Measurements from ENCODE around the gene GARNL3.
A peak's percentile ranks its signal among the peaks of the same experiment; 100 is the strongest.

The GARNL3 gene

DNA sequence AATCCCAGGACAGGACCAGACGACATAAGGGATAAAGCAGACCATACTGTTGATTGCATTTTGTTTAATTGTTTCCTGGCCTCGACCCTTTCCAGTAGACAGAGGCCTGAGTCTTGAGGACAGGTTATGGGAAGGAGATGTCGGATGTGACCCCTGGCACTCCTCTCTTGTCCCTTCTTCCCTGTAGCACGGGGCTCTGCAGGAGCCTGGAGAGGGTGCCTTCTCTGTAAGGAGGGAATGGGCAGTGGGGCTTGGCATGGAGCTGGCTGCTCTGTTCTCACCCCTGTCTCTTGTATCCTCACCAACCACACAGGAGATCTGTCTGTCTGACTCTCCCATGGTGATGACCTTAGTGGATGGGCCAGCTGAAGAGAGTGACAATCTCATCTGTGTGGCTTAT lies 92.3 kb downstream of the GARNL3 start:
- no peak for DNase-seq

DNA sequence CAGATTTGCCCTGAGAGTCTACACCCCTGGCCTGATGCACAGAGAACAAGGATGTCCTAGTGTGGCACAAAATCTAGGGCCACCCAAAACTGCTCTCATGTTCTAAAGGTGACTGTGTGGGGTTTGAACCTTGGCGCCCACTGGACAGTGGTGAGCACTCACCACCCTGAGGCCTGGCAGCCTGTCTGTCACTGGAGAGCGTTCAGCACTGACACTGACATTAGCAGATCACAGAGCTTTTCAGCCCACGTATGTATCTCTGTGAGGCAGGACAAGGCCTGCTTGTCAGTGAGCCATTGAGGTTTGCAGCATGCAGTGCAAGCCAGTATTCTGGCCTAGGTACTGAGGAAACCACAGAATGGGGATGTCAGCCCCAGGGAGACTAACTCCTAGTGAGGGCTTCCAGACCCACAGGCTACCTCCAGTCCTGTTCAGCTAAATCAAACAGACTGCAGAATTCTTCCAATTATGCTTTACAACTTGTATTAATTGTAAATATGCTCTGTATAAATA lies 93.5 kb downstream of the GARNL3 start:
- no peak for DNase-seq

DNA sequence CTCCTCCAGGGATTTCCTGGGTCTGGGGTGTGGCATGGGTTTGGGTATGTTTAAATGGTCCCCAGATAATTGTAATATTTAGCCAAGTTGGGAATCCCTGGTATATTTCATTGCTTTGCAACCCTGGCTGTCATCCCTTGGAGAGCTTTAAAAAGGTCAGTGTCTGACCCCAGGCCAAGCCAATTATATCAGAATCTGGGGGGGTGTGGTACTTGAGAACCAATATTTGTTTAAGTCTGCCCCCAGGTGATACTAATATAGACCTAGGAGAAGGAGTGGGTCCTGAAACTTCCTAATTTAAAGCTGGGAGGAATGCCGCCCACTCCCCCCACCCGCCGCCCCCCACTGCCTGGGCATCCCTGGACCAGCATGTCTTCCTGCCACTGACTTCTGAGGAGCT lies 94.2 kb downstream of the GARNL3 start:
- no peak for DNase-seq

GRCh38 chr9:127360250-127360649 lies 95.7 kb downstream of the GARNL3 start:
- no peak for DNase-seq

DNA sequence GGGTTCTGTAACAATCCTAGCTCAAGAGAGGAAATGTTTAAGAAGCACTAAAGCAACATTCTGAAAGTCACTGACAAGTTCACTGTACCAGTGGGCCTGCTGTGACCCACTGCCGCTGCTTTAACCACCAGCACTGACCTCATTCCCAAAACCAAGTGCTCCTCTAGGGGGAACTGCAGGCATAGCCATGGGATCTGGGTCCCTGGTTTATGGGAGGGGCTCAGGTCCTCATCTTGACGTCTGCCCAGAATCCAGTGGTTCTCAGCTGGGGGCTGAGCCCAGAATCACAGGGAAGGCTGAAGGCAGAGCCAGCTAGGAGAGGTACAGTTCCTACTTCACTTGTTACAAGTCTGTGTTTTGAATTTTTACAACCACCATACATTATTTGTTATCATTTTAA lies 96.3 kb downstream of the GARNL3 start:
- no peak for DNase-seq

DNA sequence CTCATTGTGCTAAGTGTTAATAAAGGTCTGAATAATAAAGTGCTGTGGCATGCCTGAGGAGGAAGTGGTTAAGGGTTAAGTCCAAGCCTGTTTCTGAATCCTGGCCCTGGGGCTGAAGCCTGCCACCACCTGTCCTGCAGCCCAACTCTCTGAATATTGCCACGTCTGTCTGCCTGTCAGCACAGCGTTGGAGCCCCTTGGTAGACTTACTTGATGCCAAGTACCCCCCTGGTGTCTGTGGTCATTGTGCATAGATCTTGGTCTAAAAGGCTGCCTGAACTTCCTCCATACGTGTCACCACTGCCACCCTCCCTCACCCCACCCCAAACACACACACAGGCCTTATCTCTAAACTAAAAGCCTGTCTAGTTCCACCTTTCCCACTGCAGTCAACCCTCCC lies 97.0 kb downstream of the GARNL3 start:
- no peak for DNase-seq

DNA sequence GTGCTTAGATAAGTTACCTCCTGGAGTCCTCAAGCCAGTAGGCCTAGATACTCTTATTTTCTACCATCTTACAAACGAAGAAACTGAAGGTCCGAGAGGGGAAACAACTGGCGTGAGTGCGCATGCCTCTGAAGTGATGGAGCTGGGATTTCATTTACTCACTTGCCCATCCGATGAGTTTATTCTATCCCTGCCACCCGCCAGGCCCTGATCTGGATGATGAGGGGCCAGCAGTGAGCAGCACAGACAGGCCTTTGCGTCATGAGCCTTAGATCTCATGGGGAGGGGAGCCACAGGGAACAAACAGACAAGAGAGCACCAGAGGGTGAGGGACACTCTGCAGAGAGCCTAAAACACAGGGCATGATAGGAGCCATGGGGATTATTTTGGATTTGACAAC lies 98.3 kb downstream of the GARNL3 start:
- no peak for DNase-seq

GRCh38 chr9:127365461-127365860 lies 100.9 kb downstream of the GARNL3 start:
- no peak for DNase-seq

GRCh38 chr9:127366594-127366993 lies 102.0 kb downstream of the GARNL3 start:
- no peak for DNase-seq

DNA sequence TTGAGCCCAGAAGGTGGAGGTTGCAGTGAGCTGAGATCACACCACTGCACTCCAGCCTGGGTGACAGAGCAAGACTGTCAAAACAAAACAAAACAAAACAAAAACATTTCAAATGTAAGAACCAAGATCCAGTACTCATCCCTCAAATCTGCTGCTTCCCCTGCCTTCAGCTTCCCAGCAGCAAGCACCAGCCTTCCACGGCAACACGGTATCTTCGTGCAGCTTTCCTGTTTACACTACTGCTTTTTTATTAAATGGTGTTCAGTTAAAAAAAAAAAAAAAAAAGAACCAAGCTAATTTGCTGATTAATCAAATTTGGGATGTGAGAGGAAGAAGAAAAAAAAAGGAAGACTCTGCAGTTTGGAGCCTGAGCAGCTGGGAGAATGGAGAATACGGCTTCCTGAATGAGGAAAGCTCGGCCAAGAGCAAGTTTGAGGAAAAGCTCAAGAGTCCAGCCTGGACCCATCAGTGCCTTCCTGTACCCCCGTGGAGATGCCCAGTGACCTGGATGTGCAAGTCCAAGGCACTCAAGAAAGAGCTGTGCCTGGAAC lies 104.4 kb downstream of the GARNL3 start:
- DNase-seq: no peak

GRCh38 chr9:127369428-127369827 lies 104.9 kb downstream of the GARNL3 start:
- DNase-seq: no peak

- DNase-seq: no peak
These were observed 105.6 kb downstream of the GARNL3 start for GRCh38 chr9:127370147-127370579.

- no peak for DNase-seq
These were observed 106.4 kb downstream of the GARNL3 start for GRCh38 chr9:127370672-127371648.

- no peak for DNase-seq
These were observed 115.9 kb downstream of the GARNL3 start for GRCh38 chr9:127380479-127380878.

DNA sequence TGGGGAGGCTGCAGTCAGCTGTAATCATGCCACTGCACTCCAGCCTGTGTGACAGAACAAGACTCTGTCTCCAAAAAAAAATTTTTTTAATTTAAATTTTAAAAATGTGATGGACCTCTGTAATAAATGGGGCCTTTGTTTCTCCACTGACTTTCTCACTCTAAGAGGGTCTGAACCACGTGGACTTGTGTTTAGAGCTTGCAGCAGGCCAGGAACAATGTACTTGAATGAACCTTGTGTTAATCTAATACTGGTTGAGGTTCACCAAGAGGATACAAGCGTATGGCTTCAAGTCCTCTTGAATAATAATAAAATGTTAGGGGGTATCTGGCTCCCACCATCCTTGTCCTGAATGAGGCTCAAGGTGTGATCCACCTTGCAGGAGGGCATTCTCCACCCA lies 118.0 kb downstream of the GARNL3 start:
- DNase-seq: no peak

- DNase-seq: no peak
These were observed 119.6 kb downstream of the GARNL3 start for GRCh38 chr9:127384016-127384730.

DNA sequence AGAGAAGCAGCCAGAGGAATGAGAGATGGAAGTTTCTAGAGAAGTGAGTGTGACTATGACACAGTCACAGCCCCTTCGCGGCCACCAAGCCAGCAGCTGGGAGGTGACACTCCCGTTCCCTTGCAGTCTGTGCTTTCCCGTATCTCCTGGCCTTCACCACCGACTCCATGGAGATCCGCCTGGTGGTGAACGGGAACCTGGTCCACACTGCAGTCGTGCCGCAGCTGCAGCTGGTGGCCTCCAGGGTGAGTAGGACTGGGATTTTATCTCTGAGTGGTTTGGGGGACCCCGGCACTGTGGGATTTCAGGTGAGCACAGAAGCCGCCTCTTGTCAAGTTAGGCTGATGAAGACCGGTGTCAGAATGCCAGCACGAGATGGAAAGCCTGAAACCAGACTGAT lies 120.3 kb downstream of the GARNL3 start:
- no peak for DNase-seq

- DNase-seq: no peak
These were observed 121.7 kb downstream of the GARNL3 start for GRCh38 chr9:127386249-127386648.

GRCh38 chr9:127386981-127387380 lies 122.4 kb downstream of the GARNL3 start:
- no peak for DNase-seq

DNA sequence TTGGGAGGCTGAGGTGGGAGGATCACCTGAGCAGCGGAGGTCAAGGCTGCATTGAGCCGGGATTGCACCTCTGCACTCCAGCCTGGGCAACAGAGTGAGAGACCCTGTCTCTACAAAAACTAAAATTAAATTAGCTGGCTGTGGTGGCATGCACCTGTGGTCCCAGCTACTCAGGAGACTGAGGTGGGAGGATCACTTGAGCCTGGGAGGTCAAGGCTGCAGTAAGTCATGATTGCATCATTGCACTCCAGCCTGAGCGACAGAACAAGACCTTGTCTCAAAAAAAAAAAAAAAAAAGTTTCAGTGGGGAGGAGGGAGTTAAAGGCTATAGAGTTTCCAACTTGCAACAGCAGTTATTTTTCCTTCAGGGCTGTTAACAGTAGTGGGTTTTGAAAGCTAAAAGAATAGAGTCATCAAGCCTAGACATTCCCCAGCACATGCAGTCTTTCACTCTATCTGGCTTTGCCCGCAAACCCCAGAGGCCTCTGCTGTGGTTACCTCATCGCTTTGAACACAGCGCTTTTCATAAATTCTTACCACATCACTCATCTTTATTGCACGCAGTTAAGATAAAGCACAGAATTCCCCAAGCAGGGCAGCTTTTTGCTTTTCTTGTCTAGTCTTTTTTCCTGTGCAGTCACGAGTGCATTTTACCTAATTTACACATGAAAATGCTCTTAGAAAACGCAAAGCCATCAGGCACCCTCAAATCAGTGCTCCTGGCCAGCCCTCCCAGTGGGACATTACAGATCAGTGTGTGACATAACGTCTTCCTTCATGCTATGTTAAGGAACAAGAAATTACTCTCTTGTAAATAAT lies 123.7 kb downstream of the GARNL3 start:
- DNase-seq: peak; percentile 75

- DNase-seq: no peak
These were observed 124.3 kb downstream of the GARNL3 start for GRCh38 chr9:127388856-127389238.

DNA sequence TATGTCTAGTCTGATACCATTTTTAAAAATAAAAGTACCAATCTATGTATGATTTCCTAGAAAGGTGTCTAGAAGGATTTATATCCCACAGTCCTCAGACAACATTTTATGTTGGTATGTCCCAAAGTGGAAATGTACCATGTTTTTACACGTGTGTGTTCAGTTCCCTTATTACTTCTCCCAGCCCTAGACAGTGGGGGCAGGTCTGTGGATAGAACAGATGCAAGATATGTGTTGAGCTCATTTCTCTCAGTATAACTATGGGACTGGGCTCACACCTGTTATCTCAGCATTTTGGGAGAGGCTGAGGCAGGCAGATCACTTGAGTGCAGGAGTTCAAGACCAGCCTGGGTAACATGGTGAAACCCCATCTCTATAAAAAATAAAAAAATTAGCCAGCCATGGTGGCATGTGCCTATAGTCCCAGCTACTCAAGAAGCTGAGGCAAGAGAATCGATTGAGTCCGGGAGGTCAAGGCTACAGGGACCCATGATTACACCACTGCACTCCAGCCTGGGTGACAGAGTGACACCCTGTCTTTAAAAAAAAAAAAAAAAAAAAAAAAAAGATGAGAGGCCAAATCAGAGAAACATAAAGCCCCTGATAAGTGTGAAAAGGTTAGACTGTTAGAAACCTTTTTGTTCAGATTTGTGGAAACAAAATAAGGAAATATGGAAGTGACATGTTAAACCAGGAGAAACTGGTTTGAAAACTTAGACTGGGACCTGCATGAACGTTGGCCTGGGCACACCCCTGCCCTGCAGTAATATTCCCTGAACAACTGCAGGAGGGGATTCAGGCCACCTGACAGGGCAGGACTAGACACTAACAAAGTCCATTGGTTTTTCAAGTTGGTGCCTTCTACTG lies 125.0 kb downstream of the GARNL3 start:
- no peak for DNase-seq

Data from activated effector memory CD4-positive, alpha-beta T cell treated with Interleukin-2 at 50 U/mL for 16 hours (primary cell).